Activated CD8-positive, alpha-beta memory T cell treated with anti-CD3 and anti-CD28 coated beads for 24 hours (primary cell): ENCODE data around the gene PIP.
"Not testable (repeated sequence)": the region's sequence is repeated elsewhere in the genome, so short reads cannot be mapped to it uniquely, and the experiment has no call there.

ENCODE experiments used
- DNase-seq: peaks from one replicate; pipeline ENCODE4 v3.0.0-alpha.2; 2020

PIP gene, protein sequence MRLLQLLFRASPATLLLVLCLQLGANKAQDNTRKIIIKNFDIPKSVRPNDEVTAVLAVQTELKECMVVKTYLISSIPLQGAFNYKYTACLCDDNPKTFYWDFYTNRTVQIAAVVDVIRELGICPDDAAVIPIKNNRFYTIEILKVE

DNA sequence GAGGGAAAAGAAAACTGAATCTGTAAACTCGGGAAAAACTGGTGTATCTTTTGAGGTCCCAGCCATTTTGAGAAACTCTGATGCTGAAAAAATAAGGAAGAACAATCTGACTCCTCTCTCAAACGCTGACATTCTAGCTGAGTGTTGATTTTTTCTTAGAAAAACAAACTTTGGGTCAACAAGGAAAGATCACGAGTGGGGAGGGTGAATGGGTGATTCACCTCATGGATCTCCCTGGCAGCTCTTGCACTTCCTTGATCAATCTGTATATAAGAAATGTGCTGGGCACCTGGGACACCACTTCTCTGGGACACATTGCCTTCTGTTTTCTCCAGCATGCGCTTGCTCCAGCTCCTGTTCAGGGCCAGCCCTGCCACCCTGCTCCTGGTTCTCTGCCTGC, at the start of gene PIP:
PIP (plus strand) TSS at position 297 of the 400 bp plus-strand sequence; CDS start at position 337, 40 bp downstream.
- DNase-seq: no peak

DNA sequence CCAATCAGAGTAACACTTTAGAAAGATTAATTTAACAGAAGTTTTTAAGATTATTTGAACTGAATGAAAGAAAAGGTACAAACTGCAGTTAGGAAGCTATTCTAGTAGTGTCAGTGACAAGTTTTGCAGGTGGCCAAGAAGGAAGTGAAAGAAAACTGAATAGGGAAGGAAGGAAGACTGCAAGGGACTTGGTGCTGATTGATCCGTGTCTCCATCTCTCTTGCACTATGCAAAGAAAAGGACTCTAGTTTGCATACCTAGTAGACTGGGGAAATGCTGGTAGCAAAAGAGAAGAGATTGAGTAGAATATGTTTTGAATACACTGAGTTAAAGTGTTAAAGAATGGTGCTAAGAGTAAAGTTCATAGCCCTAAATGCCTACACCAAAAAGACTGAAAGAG, 46.8 kb upstream of the PIP start:
- DNase-seq: no peak

DNA sequence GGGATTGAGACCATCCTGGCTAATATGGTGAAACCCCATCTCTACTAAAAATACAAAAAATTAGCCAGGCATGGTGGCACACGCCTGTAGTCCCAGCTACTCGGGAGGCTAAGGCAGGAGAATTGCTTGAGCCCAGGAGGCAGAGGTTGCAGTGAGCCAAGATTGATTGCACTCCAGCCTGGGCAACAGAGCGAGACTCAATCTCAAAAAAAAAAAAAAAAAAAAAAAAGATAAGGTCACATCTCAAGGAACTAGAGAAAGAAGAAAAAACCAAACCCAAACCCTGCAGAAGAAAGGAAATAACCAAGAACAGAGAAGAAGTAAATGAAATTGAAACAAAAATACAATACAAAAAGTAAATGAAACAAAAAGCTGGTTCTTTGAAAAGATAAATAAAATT, 46.3 kb upstream of the PIP start:
- not testable (repeated sequence) for DNase-seq

DNA sequence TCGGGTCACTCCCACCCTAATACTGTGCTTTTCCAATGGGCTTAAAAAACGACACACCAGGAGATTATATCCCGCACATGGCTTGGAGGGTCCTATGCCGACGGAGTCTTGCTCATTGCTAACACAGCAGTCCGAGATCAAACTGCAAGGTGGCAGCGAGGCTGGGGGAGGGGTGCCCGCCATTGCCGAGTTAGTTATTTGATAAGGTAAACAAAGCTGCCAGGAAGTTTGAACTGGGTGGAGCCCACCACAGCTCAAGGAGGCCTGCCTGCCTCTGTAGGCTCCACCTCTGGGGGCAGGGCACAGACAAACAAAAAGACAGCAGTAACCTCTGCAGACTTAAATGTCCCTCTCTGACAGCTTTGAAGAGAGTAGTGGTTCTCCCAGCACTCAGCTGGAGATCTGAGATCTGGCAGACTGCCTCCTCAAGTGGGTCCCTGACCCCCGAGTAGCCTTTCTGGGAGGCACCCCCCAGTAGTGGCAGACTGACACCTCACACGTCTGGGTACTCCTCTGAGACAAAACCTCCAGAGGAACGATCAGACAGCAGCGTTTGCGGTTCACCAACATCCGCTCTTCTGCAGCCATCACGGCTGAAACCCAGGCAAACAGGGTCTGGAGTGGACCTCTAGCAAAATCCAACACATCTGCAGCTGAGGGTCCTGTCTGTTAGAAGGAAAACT, 43.2 kb upstream of the PIP start:
- not testable (repeated sequence) for DNase-seq

DNA sequence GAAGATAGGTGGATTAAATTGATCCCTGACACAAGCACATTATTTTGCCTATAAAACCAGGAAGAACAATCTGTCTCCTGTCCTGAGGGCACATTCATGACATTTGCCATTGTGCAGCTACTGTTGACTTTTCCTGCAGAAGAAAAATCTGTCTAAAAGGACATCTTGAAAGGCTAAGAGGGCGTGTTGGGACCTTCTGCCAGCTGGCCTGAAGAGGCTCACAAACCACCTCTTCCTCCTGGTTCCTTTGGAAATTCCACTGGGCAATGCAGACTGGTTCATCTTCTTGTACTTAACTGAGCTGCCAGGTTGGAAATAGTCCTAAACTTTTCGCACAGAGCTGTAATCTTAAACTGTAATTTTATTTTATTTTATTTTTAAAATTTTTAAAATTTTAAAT, 35.7 kb upstream of the PIP start:
- DNase-seq: no peak

DNA sequence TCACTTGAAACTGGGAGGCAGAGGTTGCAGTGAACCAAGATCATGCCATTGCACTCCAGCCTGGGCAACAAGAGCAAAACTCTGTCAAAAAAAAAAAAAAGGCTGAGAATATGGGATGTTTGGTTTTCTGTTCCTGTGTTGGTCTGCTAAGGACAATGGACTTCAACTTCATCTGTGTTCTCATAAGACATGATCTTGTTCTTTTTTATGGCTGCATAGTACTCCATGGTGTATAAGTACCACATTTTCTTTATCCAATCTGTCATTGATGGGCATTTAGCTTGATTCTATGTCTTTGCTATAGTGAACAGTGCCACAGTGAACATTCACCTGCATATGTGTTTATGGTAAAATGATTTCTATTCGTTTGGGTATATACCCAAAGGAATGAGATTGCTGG, 32.3 kb upstream of the PIP start:
- DNase-seq: not testable (repeated sequence)

DNA sequence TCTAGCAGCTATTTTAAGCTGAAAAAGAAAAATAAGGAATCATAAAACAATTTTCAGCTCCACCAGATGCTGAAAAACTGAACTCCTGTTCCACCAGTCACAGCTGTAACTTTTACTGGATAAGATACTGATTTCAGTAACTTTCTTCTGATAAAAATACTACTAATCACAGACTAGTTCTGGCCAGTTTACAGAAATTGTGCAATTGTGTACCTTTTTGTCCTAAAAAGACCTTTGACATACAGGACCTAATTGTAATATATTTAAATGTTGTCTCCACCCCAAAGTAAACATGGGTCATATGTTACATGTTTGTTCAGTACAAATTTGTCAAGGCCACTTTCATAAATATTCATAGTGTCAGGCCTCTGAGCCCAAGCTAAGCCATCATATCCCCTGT, 27.1 kb upstream of the PIP start:
- no peak for DNase-seq

DNA sequence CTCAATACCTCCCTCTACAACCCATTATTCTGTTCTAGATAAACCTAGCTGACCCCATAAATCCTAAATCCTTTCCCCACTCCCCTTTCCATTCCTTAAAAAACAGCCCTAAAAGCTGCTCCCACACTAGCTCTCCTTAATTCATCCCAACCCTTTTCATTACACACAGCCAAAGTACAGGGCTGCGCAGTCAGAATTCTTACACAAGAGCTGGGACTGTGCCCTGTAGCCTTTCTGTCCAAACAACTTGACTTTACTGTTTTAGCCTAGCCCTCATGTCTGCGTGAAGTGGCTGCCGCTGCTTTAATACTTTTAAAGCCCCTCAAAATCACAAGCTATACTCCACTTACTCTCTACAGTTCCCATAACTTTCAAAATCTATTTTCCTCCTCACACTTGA, 23.9 kb upstream of the PIP start:
- DNase-seq: not testable (repeated sequence)

DNA sequence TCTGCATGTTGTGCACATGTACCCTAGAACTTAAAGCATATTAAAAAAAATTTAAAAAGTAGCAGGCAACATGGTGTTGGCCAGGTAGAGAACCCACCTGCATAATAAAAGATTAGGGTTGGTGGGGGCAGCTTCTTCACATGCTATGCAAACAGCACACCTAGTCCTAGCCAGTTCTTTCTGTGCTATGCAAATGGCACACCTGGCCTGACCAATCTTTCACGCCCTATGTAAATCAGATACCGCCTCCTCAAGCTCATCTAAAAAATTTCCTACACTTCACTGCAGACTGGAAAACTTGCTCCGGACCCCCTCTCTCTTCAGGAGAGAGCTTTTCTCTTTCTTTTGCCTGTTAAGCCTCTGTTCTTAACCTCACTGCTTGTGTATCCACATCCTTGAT, 14.5 kb upstream of the PIP start:
- no peak for DNase-seq

DNA sequence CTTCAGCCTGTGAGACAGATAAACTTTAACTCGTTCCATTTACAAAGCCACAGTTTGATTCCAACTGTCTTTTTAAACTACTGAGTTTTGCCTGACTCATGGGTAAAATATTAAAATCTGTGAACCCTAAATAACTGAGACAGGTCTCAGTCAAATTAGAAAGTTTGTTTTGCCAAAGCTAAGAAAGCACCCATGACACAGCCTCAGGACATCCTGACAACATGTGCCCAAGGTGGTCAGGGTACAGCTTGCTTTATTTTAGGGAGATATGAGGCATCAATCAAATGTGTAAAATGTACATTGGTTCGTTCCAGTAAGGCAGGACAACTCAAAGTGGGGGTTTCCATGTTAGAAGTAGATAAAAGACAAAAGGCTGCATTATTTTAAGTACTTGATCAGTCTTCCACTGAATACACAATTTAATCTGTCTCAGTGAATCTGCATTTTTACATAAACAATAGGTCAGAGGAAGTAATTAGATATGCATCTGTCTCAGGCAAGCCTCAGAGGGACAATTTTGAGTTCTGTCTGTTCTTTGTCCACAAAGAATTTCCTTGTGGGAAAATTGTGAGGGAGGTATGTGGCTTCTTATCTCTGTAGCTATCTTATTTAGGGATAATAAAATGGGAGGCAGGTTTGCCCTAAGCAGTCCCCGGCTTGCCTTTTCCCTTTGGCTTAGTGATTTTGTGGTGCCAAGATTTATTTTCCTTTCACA, 11.0 kb upstream of the PIP start:
- DNase-seq: no peak

DNA sequence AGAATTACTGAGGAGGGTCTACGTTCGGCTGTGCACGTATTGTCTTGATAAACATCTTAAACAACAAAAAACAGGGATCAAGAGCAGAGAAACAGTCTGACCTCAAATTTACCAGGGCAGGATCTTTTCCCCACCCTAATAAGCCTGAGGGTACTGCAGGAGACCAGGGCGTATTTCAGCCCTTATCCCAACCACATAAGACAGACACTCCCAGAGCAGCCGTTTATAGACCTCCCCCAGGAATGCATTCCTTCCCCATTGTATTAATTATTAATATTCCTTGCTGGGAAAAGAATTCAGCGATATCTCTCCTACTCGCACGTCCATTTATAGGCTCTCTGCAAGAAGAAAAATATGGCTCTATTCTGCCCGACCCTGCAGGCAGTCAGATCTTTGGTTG, 8.6 kb upstream of the PIP start:
- not testable (repeated sequence) for DNase-seq

DNA sequence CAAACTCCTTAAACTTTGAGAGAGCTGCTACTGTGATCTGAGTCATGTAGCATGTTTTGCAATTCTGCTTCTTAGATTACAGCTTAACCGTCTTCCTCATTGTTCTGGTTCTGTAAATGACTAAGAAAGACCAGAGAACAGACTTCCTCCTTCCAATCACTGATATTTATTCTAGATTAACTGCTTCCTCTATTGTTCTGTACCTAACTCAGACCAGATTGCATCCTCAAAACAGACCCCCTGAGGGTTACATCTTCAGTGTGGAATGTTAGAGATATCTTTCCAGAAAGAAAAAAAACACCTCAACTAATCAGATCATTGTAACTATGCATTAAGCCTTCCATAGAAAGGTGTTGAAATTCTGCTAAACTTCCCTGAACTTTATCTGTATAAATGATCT, 5.7 kb upstream of the PIP start:
- DNase-seq: no peak

DNA sequence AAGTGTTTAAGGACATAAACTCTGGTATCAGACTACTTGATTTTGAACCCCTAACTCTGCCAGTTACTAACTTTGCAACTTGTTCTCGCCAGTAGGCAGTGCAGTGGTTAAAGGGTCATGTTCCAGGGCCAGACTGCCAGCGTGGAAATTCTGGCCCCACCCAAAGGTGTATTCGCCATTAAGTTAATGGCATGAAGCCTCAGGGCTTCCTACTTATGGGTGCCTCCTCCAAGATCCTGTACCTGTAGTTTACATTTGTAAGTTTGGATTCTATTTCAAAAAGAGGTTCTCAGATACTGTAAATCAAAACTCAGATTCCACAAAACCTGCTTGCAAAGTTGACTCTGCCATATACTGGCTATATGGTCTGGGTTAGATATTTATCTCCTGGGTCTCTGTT, 2.8 kb upstream of the PIP start:
- no peak for DNase-seq

DNA sequence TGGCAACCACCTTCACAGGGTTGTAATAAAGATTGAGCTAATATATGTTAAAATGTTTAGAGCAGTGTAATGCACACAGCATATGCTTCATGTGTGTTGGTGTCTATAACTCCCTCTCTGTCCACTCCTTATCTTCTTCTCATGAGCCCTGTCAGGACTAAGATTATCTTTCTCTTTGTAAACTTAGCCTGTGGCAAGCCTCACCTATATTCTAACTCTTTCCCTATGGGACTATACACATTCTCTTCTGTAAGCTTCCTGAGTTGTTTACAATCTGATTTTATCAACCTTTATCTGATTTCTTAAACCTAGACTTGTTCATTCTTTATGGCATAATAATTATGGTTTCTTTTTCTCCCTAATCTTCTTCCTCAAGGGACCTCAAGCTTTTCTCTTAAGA, 2.4 kb upstream of the PIP start:
- DNase-seq: no peak

DNA sequence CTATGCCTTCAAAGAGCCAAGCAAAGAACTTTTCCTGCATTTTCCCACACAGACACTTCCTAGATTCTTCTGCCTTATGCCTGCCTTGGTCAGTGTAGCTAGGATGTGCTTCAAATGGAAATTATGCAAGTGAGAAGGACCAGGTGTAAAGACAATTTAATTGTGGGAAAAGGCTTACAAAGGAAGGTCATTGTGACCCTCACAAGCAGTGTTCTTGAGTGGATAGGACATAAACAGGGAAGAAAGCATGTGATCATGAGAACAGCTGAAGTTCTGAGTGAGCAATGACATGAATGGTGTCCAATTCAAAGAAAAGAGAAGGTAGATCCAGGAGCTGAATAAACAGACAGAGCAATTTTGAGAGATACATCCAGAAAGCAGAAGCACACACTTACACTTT, 1.3 kb upstream of the PIP start:
- DNase-seq: no peak

DNA sequence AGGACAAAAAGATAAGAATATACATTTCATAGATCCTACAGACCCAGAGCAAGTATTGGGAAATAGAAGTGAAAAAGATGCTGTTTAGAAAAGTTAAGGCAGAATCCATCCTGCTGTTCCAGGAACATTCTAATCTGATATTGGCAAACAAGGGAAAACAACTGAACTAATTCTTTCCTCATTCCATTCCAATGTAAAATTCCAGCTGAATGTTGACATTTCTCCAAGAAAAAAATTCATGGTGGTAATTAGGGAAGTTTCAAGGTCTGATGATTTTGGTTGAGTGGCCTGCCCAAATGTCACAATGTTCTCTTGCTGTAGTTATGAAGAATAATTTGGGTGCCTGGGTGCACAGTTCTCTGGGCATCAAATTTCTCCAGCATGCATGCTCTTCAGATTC, 15.2 kb downstream of the PIP start:
- no peak for DNase-seq

DNA sequence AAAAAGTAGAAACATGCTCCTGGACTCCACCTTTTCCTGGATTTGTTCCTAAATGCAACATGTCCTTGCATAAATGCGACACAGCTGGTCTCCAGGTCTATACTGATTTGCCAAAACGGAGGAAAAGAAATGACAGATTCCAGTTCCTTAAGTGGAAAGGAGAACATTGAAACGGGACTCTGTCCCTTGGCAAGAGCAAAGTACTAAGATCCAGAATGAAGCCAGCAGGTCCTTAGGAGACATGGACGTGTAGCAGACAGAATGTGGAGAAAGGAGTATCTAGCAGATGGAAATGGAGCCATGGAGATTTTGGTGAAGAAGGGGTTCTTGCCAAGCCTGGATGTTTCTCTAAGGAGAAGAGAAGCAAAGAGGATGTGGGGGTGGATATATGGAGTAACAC, 16.2 kb downstream of the PIP start:
- no peak for DNase-seq

DNA sequence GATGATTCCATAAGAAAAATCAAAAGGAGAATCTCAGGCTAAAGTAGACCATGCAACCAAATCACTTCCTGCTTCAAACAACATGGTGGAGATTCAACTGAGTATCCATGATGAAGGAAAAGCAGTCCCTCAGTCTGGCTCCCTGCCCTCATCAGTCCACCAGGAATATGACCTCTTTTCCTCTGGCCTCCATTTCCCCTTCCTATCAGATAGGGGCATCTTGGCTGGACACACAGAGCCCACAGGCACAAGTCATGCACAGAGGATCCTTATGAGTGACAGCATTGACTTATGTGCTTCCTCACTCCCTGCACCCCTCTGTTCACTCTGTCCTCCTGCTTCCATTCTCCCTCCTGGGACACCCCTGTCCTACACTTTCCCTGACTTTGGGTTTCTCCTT, 16.8 kb downstream of the PIP start:
- DNase-seq: no peak

DNA sequence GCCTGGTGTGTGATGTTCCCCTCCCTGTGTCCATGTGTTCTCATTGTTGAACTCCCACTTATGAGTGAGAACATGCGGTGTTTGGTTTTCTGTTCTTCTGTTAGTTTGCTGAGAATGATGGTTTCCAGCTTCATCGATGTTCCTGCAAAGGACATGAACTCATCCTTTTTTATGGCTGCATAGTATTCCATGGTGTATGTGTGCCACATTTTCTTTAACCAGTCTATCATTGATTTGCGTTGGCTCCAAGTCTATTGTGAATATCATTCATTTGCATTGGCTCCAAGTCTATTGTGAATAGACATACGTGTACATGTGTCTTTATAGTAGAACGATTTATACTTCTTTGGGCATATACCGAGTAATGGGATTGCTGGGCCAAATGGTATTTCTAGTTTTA, 18.8 kb downstream of the PIP start:
- DNase-seq: not testable (repeated sequence)

DNA sequence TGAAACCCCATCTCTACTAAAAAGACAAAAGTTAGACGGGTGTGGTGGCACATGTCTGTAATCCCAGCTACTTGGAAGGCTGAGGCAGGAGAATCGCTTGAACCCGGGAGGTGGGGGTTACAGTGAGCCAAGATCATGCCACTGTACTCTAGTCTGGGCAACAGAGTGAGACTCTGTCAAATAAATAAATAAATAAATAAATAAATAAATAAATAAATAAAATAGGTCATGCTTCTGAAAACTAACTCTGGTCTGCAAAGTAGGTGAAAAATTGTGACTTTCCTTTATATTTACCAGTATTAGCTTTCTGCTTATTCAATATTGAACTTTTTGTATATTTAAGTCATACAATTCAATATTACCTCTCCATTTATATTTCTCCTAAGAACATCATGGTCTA, 26.7 kb downstream of the PIP start:
- not testable (repeated sequence) for DNase-seq

DNA sequence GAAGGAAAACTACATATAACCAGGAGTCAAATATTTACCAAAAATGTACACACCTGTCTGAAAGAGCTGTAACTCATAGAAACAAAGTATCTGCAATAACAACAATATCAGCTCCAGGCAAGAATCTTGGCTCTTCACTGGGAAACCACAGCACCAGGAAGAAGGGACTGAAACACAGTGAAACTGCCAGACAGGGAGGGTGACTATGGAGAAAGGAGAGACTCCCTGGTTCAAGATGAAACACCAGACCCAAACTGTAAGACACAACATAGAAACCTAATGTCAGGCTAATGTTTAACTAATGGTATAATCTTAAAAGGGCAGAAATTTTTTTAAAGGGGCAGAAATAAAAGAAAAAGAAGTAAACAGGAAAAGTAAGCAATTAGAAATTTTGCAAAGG, 39.8 kb downstream of the PIP start:
- DNase-seq: no peak

DNA sequence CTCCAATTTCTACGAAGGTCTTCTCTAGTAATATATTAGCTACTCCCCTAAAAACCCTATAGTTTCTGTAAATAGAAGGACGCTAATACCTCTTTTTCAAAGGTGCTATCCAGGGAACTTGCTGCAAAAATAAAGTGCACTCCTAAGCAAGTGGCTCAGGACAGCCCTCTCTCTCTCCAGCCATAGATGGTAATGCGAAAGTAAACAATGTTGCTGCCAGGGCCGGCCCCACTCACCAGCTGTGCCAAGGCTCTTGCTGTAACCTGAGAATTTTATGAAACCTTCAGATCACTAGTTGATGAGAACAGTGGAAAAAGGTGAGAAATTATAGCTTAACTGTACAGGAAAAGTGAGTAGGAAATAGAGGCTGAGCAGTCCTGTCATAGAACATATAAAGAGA, 40.5 kb downstream of the PIP start:
- no peak for DNase-seq

DNA sequence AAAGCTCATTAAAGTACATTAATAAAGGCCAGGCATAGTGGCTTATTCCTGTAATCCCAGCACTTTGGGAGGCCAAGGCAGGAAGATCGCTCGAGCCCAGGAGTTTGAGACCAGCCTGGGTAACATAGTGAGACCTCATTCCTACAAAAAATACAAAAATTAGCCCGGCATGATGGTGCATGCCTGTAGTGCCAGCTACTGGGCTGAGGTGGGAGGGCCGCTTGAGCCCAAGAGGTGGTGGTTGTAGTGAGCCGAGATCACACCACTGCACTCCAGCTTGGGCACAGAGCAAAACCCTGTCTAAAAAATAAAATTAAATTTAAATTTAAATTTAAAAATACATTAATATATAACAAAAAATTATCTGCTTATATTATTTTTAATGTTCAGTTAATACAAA, 44.3 kb downstream of the PIP start:
- DNase-seq: no peak

DNA sequence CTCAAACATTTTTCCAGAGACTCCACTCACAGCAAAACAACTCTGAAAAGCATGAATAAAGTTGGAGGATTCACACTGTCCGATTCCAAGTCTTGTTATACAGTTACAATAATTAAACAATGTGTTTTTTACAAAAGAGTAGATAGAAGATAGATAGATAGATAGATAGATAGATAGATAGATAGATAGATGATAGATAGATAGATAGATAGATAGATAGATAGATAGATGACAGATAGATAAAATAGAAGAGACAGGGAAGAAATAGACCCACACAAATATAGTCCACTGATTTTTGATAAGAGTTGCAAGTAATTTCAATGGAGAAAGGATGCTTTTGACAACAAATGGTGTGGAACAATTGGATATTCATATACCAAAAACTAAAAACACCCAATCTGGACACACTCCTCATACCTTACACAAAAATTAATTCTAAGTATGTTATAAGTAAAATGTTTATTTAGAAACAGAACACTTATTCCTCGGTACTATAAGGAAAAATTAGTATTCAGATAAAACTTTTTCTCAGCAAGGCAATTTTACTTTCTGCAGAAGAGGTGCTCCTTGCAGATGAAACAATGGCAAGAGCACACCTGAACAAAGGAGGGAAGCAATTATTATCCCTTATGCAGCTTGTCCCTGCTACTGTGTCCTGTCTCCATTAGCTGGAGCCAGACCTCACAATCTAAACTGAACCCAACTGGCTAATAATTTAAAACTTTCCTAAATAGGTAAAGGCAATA, 45.7 kb downstream of the PIP start:
- DNase-seq: no peak
